22Rv1 (cell line): ENCODE data around the gene HBZ.
A peak's percentile ranks its signal among the peaks of the same experiment; 100 is the strongest.
"Not testable (repeated sequence)": the region's sequence is repeated elsewhere in the genome, so short reads cannot be mapped to it uniquely, and the experiment has no call there.

Experiments
- H3K27ac ChIP-seq: fragments of 450-650 bp; 2 replicates; pipeline ENCODE4 v1.5.1; 2017
- CTCF ChIP-seq: fragments of 450-650 bp; IDR thresholded peaks from 2 replicates; pipeline ENCODE4 v1.5.1; 2017; ENCODE audit warnings: mild to moderate bottlenecking
- ZFX ChIP-seq: fragments of 450-650 bp; IDR thresholded peaks from 2 replicates; pipeline ENCODE4 v1.6.1; 2017; ENCODE audit warnings: antibody characterized with exemption, borderline replicate concordance

Gene HBZ

GRCh38 chr16:138049-138417 is 14.4 kb upstream of the HBZ start:
- H3K27ac ChIP-seq: peak overlapping the region; percentile 63
- TF ChIP-seq CTCF: no peak
- TF ChIP-seq ZFX: no peak

GRCh38 chr16:140175-140857 is 12.1 kb upstream of the HBZ start:
- no peak for TF ChIP-seq ZFX
- no peak for TF ChIP-seq CTCF
- no peak overlapping the region for H3K27ac ChIP-seq

GRCh38 chr16:142405-142967 is 10.0 kb upstream of the HBZ start:
- TF ChIP-seq ZFX: no peak
- H3K27ac ChIP-seq: no peak overlapping the region

GRCh38 chr16:143047-143446 is 9.4 kb upstream of the HBZ start:
- H3K27ac ChIP-seq: no peak overlapping the region
- TF ChIP-seq CTCF (no peak), ZFX (no peak)

- H3K27ac ChIP-seq: no peak overlapping the region
- TF ChIP-seq ZFX (no peak), CTCF (no peak)
Observed at GRCh38 chr16:143456-143855, 9.0 kb upstream of the HBZ start.

GRCh38 chr16:144797-145252 is 7.6 kb upstream of the HBZ start:
- no peak overlapping the region for H3K27ac ChIP-seq
- no peak for TF ChIP-seq ZFX
- no peak for TF ChIP-seq CTCF

GRCh38 chr16:146646-147045 is 5.8 kb upstream of the HBZ start:
- H3K27ac ChIP-seq: no peak overlapping the region
- TF ChIP-seq CTCF: no peak
- no peak for TF ChIP-seq ZFX

- no peak for TF ChIP-seq CTCF
- no peak for TF ChIP-seq ZFX
Observed at GRCh38 chr16:149024-149660, 3.3 kb upstream of the HBZ start.

GRCh38 chr16:153129-153521 is 681 bp downstream of the HBZ start:
- not testable (repeated sequence) for H3K27ac ChIP-seq

More at GRCh38 chr16:149024-149660, 3.3 kb upstream of the HBZ start:
- H3K27ac ChIP-seq: no peak overlapping the region

GRCh38 chr16:153550-154216 is 1.2 kb downstream of the HBZ start:
- H3K27ac ChIP-seq: not testable (repeated sequence)
